Thymus (tissue), 11 donors: ENCODE data around the gene UBE2G2. TPM values are rescaled to one million over a fixed set of nuclear protein-coding genes. Genes with fewer than 3 reads are reported as not detected.

Experiments used
- DNase-seq, 9 donors: peaks; one replicate each; pipeline ENCODE4 v3.0.0-alpha.2; 2013; ENCODE audit warnings: low spot score in 9 of 9, low read depth in 6 of 9, missing footprints in 1 of 9
- H3K27ac ChIP-seq, 2 donors: one replicate each; pipeline ENCODE4 v1.5.1; 2013; ENCODE audit warnings: control low read depth in 1 of 2, low read depth in 1 of 2, low read length in 1 of 2, mild to moderate bottlenecking in 1 of 2, moderate library complexity in 1 of 2
- H3K27me3 ChIP-seq, 2 donors: one replicate each; pipeline ENCODE4 v1.5.1; 2013; ENCODE audit warnings: low read length in 1 of 2; ENCODE audit not compliant: control insufficient read depth in 2 of 2, insufficient read depth in 1 of 2
- H3K36me3 ChIP-seq, 2 donors: one replicate each; pipeline ENCODE4 v1.5.1; 2013; ENCODE audit warnings: low read length in 1 of 2, mild to moderate bottlenecking in 1 of 2, moderate library complexity in 1 of 2; ENCODE audit not compliant: control insufficient read depth in 2 of 2, insufficient read depth in 2 of 2
- H3K4me1 ChIP-seq, 2 donors: one replicate each; pipeline ENCODE4 v1.5.1; 2013; ENCODE audit warnings: low read length in 2 of 2; ENCODE audit not compliant: control insufficient read depth in 2 of 2, insufficient read depth in 2 of 2
- H3K4me3 ChIP-seq, 2 donors: one replicate each; pipeline ENCODE4 v1.5.1; 2013; ENCODE audit warnings: low read length in 2 of 2, control low read depth in 1 of 2, mild to moderate bottlenecking in 1 of 2
- H3K9me3 ChIP-seq, 2 donors: one replicate each; pipeline ENCODE4 v1.5.1; 2013; ENCODE audit warnings: low read length in 1 of 2, mild to moderate bottlenecking in 1 of 2; ENCODE audit not compliant: control insufficient read depth in 2 of 2, insufficient read depth in 1 of 2
- WGBS: extraction: QIAGEN DNeasy Blood & Tissue Kit; methylation state at CpG from one replicate; pipeline ENCODE4 v1.1.7; 2013; 5-methylcytosine and 5-hydroxymethylcytosine counted together
- polyA plus RNA-seq: library from polyadenylated mRNA; stranded (reverse); fragments of 200-250 nt; gene quantifications from one replicate; pipeline ENCODE4 v1.2.3, GENCODE V29; 2013
- total RNA-seq: library from RNA; stranded (reverse); fragments of 120-200 nt; gene quantifications from one replicate; pipeline ENCODE4 v1.2.4, GENCODE V29; 2013
- donor health status: healthy.

UBE2G2 gene
- total and polyA plus RNA-seq, 2 donors = 32.8 to 67.6 TPM

GRCh38 chr21:44800103-44800502 lies 1.5 kb downstream of the UBE2G2 start:
- DNase-seq = peak in 2 of 9 donors; percentile 15 to 50
- Histone ChIP-seq H3K4me3 (no peak overlapping the region), H3K27ac (no peak overlapping the region), H3K36me3 (peaks cover 9 to 22% of the 10 kb centered on the region in 2 donors), H3K4me1 (peaks cover 20 to 22% of the 10 kb centered on the region in 2 donors), H3K27me3 (no peaks in the 10 kb centered on the region), H3K9me3 (no peaks in the 10 kb centered on the region)
- WGBS = 80% methylated on average over 12 of the region's 12 CpGs

GRCh38 chr21:44799646-44800045 lies 2.0 kb downstream of the UBE2G2 start:
- H3K27me3 ChIP-seq = no peaks in the 10 kb centered on the region
- no peak overlapping the region for H3K27ac ChIP-seq
- H3K9me3 ChIP-seq = no peaks in the 10 kb centered on the region
- H3K4me1 ChIP-seq = peaks cover 20 to 22% of the 10 kb centered on the region in 2 donors
- WGBS = 93% methylated on average over 1 of the region's 1 CpG
- peaks cover 9 to 18% of the 10 kb centered on the region in 2 donors for H3K36me3 ChIP-seq
- no peak for DNase-seq
- H3K4me3 ChIP-seq = no peak overlapping the region

- no peak for DNase-seq
- H3K9me3 ChIP-seq = no peaks in the 10 kb centered on the region
- no peaks in the 10 kb centered on the region for H3K27me3 ChIP-seq
- H3K4me1 ChIP-seq = peaks cover 20 to 21% of the 10 kb centered on the region in 2 donors
- no peak overlapping the region for H3K4me3 ChIP-seq
- WGBS = 95% methylated on average over 2 of the region's 2 CpGs
- no peak overlapping the region for H3K27ac ChIP-seq
- peaks cover 9 to 21% of the 10 kb centered on the region in 2 donors for H3K36me3 ChIP-seq
Observed at GRCh38 chr21:44797775-44798174, 3.8 kb downstream of the UBE2G2 start.

- H3K27me3 ChIP-seq = no peaks in the 10 kb centered on the region
- WGBS = 94% methylated on average over 11 of the region's 11 CpGs
- H3K27ac ChIP-seq = no peak overlapping the region
- no peaks in the 10 kb centered on the region for H3K9me3 ChIP-seq
- DNase-seq = no peak
- peaks cover 11 to 36% of the 10 kb centered on the region in 2 donors for H3K36me3 ChIP-seq
- no peak overlapping the region for H3K4me3 ChIP-seq
- H3K4me1 ChIP-seq = peaks cover 7 to 10% of the 10 kb centered on the region in 2 donors
Observed at GRCh38 chr21:44795342-44795741, 6.3 kb downstream of the UBE2G2 start.

- no peak for DNase-seq
- H3K9me3 ChIP-seq = no peaks in the 10 kb centered on the region
- H3K36me3 ChIP-seq = peaks cover 11 to 34% of the 10 kb centered on the region in 2 donors
- no peaks in the 10 kb centered on the region for H3K27me3 ChIP-seq
- H3K4me1 ChIP-seq = peaks cover 0 to 3% of the 10 kb centered on the region in 2 donors
- H3K4me3 ChIP-seq = no peak overlapping the region
- WGBS = 59% methylated on average over 4 of the region's 4 CpGs
- H3K27ac ChIP-seq = no peak overlapping the region
Observed at GRCh38 chr21:44793592-44794374, 7.8 kb downstream of the UBE2G2 start.

GRCh38 chr21:44792702-44793591 lies 8.7 kb downstream of the UBE2G2 start:
- Histone ChIP-seq H3K27ac (no peak overlapping the region), H3K4me1 (no peaks in the 10 kb centered on the region), H3K4me3 (no peak overlapping the region), H3K36me3 (peaks cover 8 to 31% of the 10 kb centered on the region in 2 donors), H3K9me3 (no peaks in the 10 kb centered on the region), H3K27me3 (no peaks in the 10 kb centered on the region)
- 45% methylated on average over 10 of the region's 10 CpGs for WGBS
- DNase-seq = peak in 6 of 9 donors; percentile 23 to 74 (median 52)

GRCh38 chr21:44791993-44792392 lies 9.6 kb downstream of the UBE2G2 start:
- no peak for DNase-seq
- Histone ChIP-seq H3K9me3 (no peaks in the 10 kb centered on the region), H3K4me1 (no peaks in the 10 kb centered on the region), H3K36me3 (peaks cover 12 to 35% of the 10 kb centered on the region in 2 donors), H3K27ac (no peak overlapping the region), H3K27me3 (no peaks in the 10 kb centered on the region), H3K4me3 (no peak overlapping the region)
- 96% methylated on average over 5 of the region's 5 CpGs for WGBS

- Histone ChIP-seq H3K4me1 (no peaks in the 10 kb centered on the region), H3K27ac (no peak overlapping the region), H3K36me3 (peaks cover 11 to 29% of the 10 kb centered on the region in 2 donors), H3K9me3 (no peaks in the 10 kb centered on the region), H3K4me3 (no peak overlapping the region), H3K27me3 (no peaks in the 10 kb centered on the region)
- DNase-seq = no peak
- 96% methylated on average over 5 of the region's 5 CpGs for WGBS
Observed at GRCh38 chr21:44791246-44791645, 10.4 kb downstream of the UBE2G2 start.

GRCh38 chr21:44790368-44790767 lies 11.3 kb downstream of the UBE2G2 start:
- Histone ChIP-seq H3K9me3 (no peaks in the 10 kb centered on the region), H3K27me3 (no peaks in the 10 kb centered on the region), H3K4me1 (no peaks in the 10 kb centered on the region), H3K4me3 (no peak overlapping the region), H3K27ac (no peak overlapping the region), H3K36me3 (peaks cover 18 to 25% of the 10 kb centered on the region in 2 donors)
- DNase-seq = no peak
- 94% methylated on average over 3 of the region's 3 CpGs for WGBS
